Right lobe of liver (tissue), 4 donors: Measurements from ENCODE around the gene NPDC1.

ENCODE experiments used
- CTCF ChIP-seq, 4 donors: fragments of 200-600 bp in 3 of 4; fragments of 450-650 bp in 1 of 4; IDR thresholded peaks; one replicate each; pipeline versions ENCODE4 v1.5.1 to v1.8.0; 2016 to 2022; ENCODE audit warnings: antibody characterized with exemption in 4 of 4, mild to moderate bottlenecking in 2 of 4
- POLR2A ChIP-seq: fragments of 450-650 bp; IDR thresholded peaks from one replicate; pipeline ENCODE4 v1.6.1; 2017; ENCODE audit warnings: antibody characterized with exemption, mild to moderate bottlenecking
- donor health status: DM: no; HTN: no; CAD: no.
- donor health status: DM: no; HTN: no; CAD: no.
- donor health status: DM: no; HTN: yes; CAD: no.

GRCh38 chr9:137077758-137078693 lies 32.0 kb upstream of the NPDC1 start:
- TF ChIP-seq CTCF (IDR thresholded peaks at IDR 0.05) (no peak), POLR2A (no peak)
